ENCODE measurements around the gene AP4B1. TPM values are rescaled to one million over a fixed set of nuclear protein-coding genes. Genes with fewer than 3 reads are reported as not detected.

AP4B1 gene
- total and polyA plus RNA-seq, 9 of the 15 experiments (the other 6 are each of a cell fraction or from before 2014, with no cell fraction given) = 15.8 to 36.5 (median 24.6) TPM

DNA sequence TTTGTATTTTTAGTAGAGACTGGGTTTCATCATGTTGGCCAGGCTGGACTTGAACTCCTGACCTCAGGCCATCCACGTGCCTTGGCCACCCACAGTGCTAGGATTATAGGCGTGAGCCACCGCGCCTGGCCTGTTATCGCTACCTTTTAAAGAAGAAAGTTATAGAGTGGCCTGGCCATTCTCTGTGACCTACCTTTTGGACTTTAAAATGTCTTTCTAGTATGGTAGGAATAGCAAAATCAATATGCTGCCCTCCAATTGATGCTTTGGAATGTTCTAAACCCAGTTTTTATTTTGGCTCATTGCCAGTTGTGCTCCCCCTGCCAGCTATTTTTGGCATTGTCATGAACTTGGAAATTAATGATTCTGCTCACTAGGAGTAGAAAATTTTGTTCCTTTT, 44.4 kb upstream of the AP4B1 start (continued):
- TF ChIP-seq, protein P1, sequence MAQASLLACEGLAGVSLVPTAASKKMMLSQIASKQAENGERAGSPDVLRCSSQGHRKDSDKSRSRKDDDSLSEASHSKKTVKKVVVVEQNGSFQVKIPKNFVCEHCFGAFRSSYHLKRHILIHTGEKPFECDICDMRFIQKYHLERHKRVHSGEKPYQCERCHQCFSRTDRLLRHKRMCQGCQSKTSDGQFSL (CRISPR knock-in tag; IDR thresholded peaks at IDR 0.05) = no peak
- TF ChIP-seq, protein P1 (tag; IDR thresholded peaks at IDR 0.05) = no peak
- TF ChIP-seq, protein P2, sequence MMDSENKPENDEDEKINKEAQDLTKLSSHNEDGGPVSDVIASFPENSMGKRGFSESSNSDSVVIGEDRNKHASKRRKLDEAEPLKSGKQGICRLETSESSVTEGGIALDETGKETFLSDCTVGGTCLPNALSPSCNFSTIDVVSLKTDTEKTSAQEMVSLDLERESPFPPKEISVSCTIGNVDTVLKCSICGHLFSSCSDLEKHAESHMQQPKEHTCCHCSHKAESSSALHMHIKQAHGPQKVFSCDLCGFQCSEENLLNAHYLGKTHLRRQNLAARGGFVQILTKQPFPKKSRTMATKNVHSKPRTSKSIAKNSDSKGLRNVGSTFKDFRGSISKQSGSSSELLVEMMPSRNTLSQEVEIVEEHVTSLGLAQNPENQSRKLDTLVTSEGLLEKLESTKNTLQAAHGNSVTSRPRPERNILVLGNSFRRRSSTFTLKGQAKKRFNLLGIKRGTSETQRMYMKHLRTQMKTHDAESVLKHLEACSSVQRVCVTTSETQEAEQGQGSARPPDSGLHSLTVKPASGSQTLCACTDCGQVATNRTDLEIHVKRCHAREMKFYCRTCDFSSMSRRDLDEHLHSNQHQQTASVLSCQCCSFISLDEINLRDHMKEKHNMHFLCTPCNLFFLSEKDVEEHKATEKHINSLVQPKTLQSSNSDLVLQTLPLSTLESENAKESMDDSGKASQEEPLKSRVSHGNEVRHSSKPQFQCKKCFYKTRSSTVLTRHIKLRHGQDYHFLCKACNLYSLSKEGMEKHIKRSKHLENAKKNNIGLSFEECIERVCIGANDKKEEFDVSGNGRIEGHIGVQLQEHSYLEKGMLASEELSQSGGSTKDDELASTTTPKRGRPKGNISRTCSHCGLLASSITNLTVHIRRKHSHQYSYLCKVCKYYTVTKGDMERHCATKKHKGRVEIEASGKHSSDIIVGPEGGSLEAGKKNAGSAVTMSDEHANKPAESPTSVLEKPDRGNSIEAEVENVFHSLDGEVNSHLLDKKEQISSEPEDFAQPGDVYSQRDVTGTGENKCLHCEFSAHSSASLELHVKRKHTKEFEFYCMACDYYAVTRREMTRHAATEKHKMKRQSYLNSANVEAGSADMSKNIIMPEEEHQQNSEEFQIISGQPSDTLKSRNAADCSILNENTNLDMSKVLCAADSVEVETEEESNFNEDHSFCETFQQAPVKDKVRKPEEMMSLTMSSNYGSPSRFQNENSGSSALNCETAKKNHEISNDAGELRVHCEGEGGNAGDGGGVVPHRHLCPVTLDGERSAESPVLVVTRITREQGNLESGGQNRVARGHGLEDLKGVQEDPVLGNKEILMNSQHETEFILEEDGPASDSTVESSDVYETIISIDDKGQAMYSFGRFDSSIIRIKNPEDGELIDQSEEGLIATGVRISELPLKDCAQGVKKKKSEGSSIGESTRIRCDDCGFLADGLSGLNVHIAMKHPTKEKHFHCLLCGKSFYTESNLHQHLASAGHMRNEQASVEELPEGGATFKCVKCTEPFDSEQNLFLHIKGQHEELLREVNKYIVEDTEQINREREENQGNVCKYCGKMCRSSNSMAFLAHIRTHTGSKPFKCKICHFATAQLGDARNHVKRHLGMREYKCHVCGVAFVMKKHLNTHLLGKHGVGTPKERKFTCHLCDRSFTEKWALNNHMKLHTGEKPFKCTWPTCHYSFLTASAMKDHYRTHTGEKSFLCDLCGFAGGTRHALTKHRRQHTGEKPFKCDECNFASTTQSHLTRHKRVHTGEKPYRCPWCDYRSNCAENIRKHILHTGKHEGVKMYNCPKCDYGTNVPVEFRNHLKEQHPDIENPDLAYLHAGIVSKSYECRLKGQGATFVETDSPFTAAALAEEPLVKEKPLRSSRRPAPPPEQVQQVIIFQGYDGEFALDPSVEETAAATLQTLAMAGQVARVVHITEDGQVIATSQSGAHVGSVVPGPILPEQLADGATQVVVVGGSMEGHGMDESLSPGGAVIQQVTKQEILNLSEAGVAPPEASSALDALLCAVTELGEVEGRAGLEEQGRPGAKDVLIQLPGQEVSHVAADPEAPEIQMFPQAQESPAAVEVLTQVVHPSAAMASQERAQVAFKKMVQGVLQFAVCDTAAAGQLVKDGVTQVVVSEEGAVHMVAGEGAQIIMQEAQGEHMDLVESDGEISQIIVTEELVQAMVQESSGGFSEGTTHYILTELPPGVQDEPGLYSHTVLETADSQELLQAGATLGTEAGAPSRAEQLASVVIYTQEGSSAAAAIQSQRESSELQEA (IDR thresholded peaks at IDR 0.05; ENCODE audit: low read depth) = no peak
- peak; percentile 51; the same call in 1 of the 2 replicates for TF ChIP-seq EGR1 (conservative IDR thresholded peaks at IDR 0.05)
- TF ChIP-seq PHF21A (IDR thresholded peaks at IDR 0.05; ENCODE audit: borderline replicate concordance, low read depth) = 0 out of 2 replicates have a peak, but pooled peaks have one; percentile 36
- TF ChIP-seq, protein P3, sequence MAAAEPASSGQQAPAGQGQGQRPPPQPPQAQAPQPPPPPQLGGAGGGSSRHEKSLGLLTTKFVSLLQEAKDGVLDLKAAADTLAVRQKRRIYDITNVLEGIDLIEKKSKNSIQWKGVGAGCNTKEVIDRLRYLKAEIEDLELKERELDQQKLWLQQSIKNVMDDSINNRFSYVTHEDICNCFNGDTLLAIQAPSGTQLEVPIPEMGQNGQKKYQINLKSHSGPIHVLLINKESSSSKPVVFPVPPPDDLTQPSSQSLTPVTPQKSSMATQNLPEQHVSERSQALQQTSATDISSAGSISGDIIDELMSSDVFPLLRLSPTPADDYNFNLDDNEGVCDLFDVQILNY (CRISPR knock-in tag; IDR thresholded peaks at IDR 0.05) = no peak
- TF ChIP-seq ZBTB17 (CRISPR knock-in tag; IDR thresholded peaks at IDR 0.05) = no peak
- no peak for TF ChIP-seq CAMTA2 (CRISPR knock-in tag; conservative IDR thresholded peaks at IDR 0.05)
- no peak for TF ChIP-seq NONO (IDR thresholded peaks at IDR 0.05; ENCODE audit: low read depth in 2 of 2, low read length in 1 of 2)
- TF ChIP-seq, protein P4, sequence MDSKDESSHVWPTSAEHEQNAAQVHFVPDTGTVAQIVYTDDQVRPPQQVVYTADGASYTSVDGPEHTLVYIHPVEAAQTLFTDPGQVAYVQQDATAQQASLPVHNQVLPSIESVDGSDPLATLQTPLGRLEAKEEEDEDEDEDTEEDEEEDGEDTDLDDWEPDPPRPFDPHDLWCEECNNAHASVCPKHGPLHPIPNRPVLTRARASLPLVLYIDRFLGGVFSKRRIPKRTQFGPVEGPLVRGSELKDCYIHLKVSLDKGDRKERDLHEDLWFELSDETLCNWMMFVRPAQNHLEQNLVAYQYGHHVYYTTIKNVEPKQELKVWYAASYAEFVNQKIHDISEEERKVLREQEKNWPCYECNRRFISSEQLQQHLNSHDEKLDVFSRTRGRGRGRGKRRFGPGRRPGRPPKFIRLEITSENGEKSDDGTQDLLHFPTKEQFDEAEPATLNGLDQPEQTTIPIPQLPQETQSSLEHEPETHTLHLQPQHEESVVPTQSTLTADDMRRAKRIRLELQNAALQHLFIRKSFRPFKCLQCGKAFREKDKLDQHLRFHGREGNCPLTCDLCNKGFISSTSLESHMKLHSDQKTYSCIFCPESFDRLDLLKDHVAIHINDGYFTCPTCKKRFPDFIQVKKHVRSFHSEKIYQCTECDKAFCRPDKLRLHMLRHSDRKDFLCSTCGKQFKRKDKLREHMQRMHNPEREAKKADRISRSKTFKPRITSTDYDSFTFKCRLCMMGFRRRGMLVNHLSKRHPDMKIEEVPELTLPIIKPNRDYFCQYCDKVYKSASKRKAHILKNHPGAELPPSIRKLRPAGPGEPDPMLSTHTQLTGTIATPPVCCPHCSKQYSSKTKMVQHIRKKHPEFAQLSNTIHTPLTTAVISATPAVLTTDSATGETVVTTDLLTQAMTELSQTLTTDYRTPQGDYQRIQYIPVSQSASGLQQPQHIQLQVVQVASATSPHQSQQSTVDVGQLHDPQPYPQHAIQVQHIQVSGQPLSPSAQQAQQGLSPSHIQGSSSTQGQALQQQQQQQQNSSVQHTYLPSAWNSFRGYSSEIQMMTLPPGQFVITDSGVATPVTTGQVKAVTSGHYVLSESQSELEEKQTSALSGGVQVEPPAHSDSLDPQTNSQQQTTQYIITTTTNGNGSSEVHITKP (IDR thresholded peaks at IDR 0.05; ENCODE audit: partially characterized antibody) = peak; percentile 63
- TF ChIP-seq NFE2 (IDR thresholded peaks at IDR 0.05; ENCODE audit: low read depth) = no peak
- TF ChIP-seq PPARD (CRISPR knock-in tag; IDR thresholded peaks at IDR 0.05) = no peak
- TF ChIP-seq POLR3G (IDR thresholded peaks at IDR 0.05; ENCODE audit: extremely low read depth, insufficient read length, insufficient replicate concordance) = no peak

Data from K562 (cell line).